DND-41 (cell line): ENCODE data around the gene SUSD4.

Experiments used
- ATAC-seq: fragments of 200-7000 bp; cut with Tn5 transposase; 3 replicates; pipeline ENCODE4 v1.9.1; 2021; ENCODE audit warnings: low read depth; ENCODE audit not compliant: insufficient read depth
- DNase-seq: peaks from one replicate; pipeline ENCODE4 v3.0.0-alpha.2; 2020
- H2AFZ ChIP-seq: 2 replicates; pipeline ENCODE4 v1.6.0; 2012; ENCODE audit warnings: low read depth, low read length
- H3K27ac ChIP-seq: 2 replicates; pipeline ENCODE4 v1.5.1; 2012; ENCODE audit warnings: low read length, inconsistent platforms
- H3K27me3 ChIP-seq: fragments of 200-600 bp; sonication (generic); 2 replicates; pipeline ENCODE4 v1.6.0; 2012; ENCODE audit warnings: low read length, mild to moderate bottlenecking, inconsistent platforms; ENCODE audit not compliant: insufficient read depth, poor library complexity
- H3K36me3 ChIP-seq: 2 replicates; pipeline ENCODE4 v1.5.1; 2012; ENCODE audit warnings: low read length, inconsistent platforms; ENCODE audit not compliant: insufficient read depth
- H3K4me1 ChIP-seq: 2 replicates; pipeline ENCODE4 v1.5.1; 2012; ENCODE audit warnings: mild to moderate bottlenecking, low read length; ENCODE audit not compliant: insufficient read depth
- H3K4me2 ChIP-seq: 2 replicates; pipeline ENCODE4 v1.6.0; 2012; ENCODE audit warnings: mild to moderate bottlenecking, moderate library complexity, low read length, inconsistent platforms; ENCODE audit not compliant: insufficient read depth
- H3K4me3 ChIP-seq, 2 experiments: fragments of 200-600 bp in 1 of 2; shearing (Covaris generic) in 1 of 2; 2 replicates each; pipeline ENCODE4 v1.5.1; 2012 to 2016; ENCODE audit warnings: inconsistent platforms in 2 of 2, low read length in 2 of 2, mild to moderate bottlenecking in 2 of 2, low read depth in 1 of 2, moderate library complexity in 1 of 2
- H3K79me2 ChIP-seq: 2 replicates; pipeline ENCODE4 v1.6.0; 2012; ENCODE audit warnings: low read length, inconsistent platforms; ENCODE audit not compliant: insufficient read depth
- H3K9ac ChIP-seq: 2 replicates; pipeline ENCODE4 v1.6.0; 2012; ENCODE audit warnings: low read depth, mild to moderate bottlenecking, inconsistent platforms, low read length, moderate library complexity
- H3K9me3 ChIP-seq: 2 replicates; pipeline ENCODE4 v1.5.1; 2012; ENCODE audit warnings: low read length, moderate library complexity, mild to moderate bottlenecking, inconsistent platforms; ENCODE audit not compliant: insufficient read depth, severe bottlenecking
- H4K20me1 ChIP-seq: 2 replicates; pipeline ENCODE4 v1.6.0; 2012; ENCODE audit warnings: low read length; ENCODE audit not compliant: insufficient read depth
- EZH2 ChIP-seq: IDR thresholded peaks from 3 replicates; pipeline ENCODE4 v1.6.1; 2012; ENCODE audit warnings: borderline replicate concordance, low read depth, mild to moderate bottlenecking, moderate library complexity, low read length, inconsistent platforms; ENCODE audit not compliant: severe bottlenecking
- TF ChIP-seq, protein P1 (sequence below): IDR thresholded peaks from 2 replicates; pipeline ENCODE4 v1.5.1; 2012; ENCODE audit warnings: borderline replicate concordance, low read length, moderate library complexity, mild to moderate bottlenecking; ENCODE audit not compliant: poor library complexity, severe bottlenecking; ENCODE audit errors: extremely low read depth

Gene SUSD4

DNA sequence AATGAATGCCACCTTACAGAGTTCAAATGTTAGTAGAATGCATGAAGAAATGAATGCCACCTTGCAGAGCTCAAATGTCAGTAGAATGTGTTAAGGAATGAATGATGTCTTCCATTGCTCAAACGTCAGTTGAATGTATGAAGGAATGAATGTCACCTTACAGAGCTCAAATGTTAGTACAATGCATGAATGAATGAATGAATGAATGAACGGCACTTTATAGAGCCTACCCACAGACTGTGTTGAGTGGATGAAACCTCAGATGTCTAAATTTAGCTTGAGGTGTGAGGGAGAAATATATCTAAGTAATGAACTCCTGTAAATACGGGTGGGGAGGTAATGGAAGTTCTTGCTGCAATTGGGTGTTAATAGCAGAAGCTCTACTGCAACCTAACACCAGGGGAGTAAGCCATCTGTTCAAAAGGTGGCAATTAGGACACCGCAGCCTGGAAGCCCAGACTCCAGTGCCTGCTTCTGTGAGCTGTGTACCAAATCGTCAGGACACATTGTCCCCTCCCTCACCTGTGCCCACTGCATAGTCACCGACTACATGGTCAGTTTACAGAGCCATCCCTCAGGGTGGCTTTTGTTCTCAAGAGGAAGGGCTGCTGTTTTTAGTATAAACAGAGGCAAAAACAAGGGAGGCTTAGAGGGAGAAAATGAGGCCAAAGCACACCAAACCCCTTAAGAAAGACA lies 26.7 kb downstream of the SUSD4 start:
- Histone ChIP-seq H3K9ac (no peak overlapping the region), H3K4me3 (no peak overlapping the region), H2AFZ (no peak overlapping the region), H3K27me3 (no peaks in the 10 kb centered on the region), H3K79me2 (no peaks in the 10 kb centered on the region), H4K20me1 (no peaks in the 10 kb centered on the region), H3K4me1 (no peaks in the 10 kb centered on the region), H3K4me2 (no peak overlapping the region), H3K27ac (no peak overlapping the region), H3K36me3 (no peaks in the 10 kb centered on the region), H3K9me3 (no peaks in the 10 kb centered on the region)
- ATAC-seq (no peak), DNase-seq (no peak)
- TF ChIP-seq, protein P1, sequence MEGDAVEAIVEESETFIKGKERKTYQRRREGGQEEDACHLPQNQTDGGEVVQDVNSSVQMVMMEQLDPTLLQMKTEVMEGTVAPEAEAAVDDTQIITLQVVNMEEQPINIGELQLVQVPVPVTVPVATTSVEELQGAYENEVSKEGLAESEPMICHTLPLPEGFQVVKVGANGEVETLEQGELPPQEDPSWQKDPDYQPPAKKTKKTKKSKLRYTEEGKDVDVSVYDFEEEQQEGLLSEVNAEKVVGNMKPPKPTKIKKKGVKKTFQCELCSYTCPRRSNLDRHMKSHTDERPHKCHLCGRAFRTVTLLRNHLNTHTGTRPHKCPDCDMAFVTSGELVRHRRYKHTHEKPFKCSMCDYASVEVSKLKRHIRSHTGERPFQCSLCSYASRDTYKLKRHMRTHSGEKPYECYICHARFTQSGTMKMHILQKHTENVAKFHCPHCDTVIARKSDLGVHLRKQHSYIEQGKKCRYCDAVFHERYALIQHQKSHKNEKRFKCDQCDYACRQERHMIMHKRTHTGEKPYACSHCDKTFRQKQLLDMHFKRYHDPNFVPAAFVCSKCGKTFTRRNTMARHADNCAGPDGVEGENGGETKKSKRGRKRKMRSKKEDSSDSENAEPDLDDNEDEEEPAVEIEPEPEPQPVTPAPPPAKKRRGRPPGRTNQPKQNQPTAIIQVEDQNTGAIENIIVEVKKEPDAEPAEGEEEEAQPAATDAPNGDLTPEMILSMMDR, result no peak

DNA sequence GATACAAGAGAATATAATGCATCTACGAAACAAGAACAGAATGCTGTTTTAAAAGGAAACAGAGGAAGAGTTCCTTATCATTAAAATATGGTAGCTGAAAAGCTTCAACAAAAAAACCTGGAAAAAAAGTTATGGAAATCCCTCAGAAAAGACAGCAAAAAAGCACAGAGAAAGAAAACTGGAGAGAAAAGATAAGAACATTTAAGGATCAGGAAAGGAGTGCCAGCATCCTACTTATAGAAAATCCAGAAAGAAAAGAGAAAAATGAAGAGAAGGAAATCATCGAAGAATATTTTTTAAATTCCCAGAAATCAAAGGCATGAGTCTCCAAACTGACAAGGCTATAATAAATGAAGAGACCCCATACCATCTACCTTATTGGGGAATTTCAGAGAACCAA lies 29.8 kb downstream of the SUSD4 start:
- ATAC-seq, result no peak
- Histone ChIP-seq H3K4me2 (no peak overlapping the region), H3K27me3 (no peaks in the 10 kb centered on the region), H3K36me3 (no peaks in the 10 kb centered on the region), H3K79me2 (no peaks in the 10 kb centered on the region), H3K4me1 (no peaks in the 10 kb centered on the region), H2AFZ (no peak overlapping the region), H3K4me3 (no peak overlapping the region), H3K9me3 (no peaks in the 10 kb centered on the region), H3K27ac (no peak overlapping the region), H3K9ac (no peak overlapping the region), H4K20me1 (no peaks in the 10 kb centered on the region)
- TF ChIP-seq, protein P1, result no peak
- no peak for TF ChIP-seq EZH2
- no peak for DNase-seq

DNA sequence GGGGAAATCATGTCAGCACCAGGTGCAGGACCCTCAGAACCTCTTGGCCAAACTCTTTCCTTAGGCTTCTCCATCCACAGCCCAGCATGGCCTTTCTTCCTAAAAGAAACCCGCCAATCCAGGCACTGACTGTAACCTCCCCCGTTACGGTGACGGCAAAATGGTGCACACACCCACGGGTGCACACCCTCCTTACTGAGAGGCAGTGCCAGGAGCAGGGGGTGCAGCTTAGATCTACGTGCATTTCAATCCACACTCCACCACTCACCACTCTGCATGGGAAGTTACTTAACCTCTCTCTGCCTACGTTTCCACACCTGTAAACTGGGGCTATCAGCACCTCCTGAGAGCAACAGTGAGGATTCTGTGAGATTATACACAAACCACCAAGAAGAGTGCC lies 31.0 kb downstream of the SUSD4 start:
- Histone ChIP-seq H3K9ac (no peak overlapping the region), H3K36me3 (no peaks in the 10 kb centered on the region), H3K9me3 (no peaks in the 10 kb centered on the region), H2AFZ (no peak overlapping the region), H3K27me3 (no peaks in the 10 kb centered on the region), H3K4me1 (no peaks in the 10 kb centered on the region), H3K4me2 (no peak overlapping the region), H3K79me2 (no peaks in the 10 kb centered on the region), H3K27ac (no peak overlapping the region), H4K20me1 (no peaks in the 10 kb centered on the region), H3K4me3 (no peak overlapping the region)
- DNase-seq (no peak), ATAC-seq (no peak)
- TF ChIP-seq, protein P1, result no peak
- TF ChIP-seq EZH2, result no peak
